Karpas-422 (cell line): Measurements from ENCODE around the gene LSP1. TPM values are rescaled to one million over a fixed set of nuclear protein-coding genes. Genes with fewer than 3 reads are reported as not detected.

Source experiments
- DNase-seq: peaks from one replicate; pipeline ENCODE4 v3.0.0-alpha.2; 2015
- H2AFZ ChIP-seq: fragments of 200-600 bp; sonication (generic); 2 replicates; pipeline ENCODE4 v1.6.1; 2014; ENCODE audit warnings: antibody characterized with exemption, low read length, mixed read lengths
- H3K27ac ChIP-seq: fragments of 200-600 bp; sonication (generic); 2 replicates; pipeline ENCODE4 v1.5.1; 2014; ENCODE audit warnings: mild to moderate bottlenecking, low read length, moderate library complexity
- H3K27me3 ChIP-seq: fragments of 200-600 bp; sonication (generic); 2 replicates; pipeline ENCODE4 v1.6.1; 2014; ENCODE audit warnings: low read length, mixed read lengths
- H3K36me3 ChIP-seq: fragments of 200-600 bp; sonication (generic); 2 replicates; pipeline ENCODE4 v1.6.1; 2014; ENCODE audit warnings: low read length, mixed read lengths; ENCODE audit not compliant: insufficient read depth
- H3K4me1 ChIP-seq: fragments of 200-600 bp; sonication (generic); 2 replicates; pipeline ENCODE4 v1.6.1; 2014; ENCODE audit warnings: mild to moderate bottlenecking, low read length, mixed read lengths
- H3K4me2 ChIP-seq: fragments of 200-600 bp; sonication (generic); 2 replicates; pipeline ENCODE4 v1.6.1; 2014; ENCODE audit warnings: low read length, low read depth, mild to moderate bottlenecking; ENCODE audit not compliant: poor library complexity, severe bottlenecking
- H3K4me3 ChIP-seq: fragments of 200-600 bp; sonication (generic); 2 replicates; pipeline ENCODE4 v1.5.1; 2014; ENCODE audit warnings: mild to moderate bottlenecking, antibody characterized with exemption, low read length, mixed read lengths
- H3K79me2 ChIP-seq: fragments of 200-600 bp; sonication (generic); 2 replicates; pipeline ENCODE4 v1.6.1; 2014; ENCODE audit warnings: mild to moderate bottlenecking, low read length, mixed read lengths
- H3K9ac ChIP-seq: fragments of 200-600 bp; sonication (generic); 2 replicates; pipeline ENCODE4 v1.6.0; 2014; ENCODE audit warnings: low read length
- H3K9me2 ChIP-seq: fragments of 200-600 bp; sonication (generic), shearing (Covaris generic); replicated peaks from 2 replicates; pipeline ENCODE4 v1.6.0; 2014; ENCODE audit warnings: mild to moderate bottlenecking, low read length, moderate library complexity; ENCODE audit not compliant: insufficient read depth
- H3K9me3 ChIP-seq: fragments of 300-700, 200-600 bp; sonication (generic); 2 replicates; pipeline ENCODE4 v1.6.1; 2014; ENCODE audit warnings: low read length, mixed read lengths
- H4K20me1 ChIP-seq: fragments of 200-600 bp; sonication (generic); 2 replicates; pipeline ENCODE4 v1.6.1; 2014; ENCODE audit warnings: mild to moderate bottlenecking, antibody characterized with exemption, low read length, low read depth; ENCODE audit not compliant: insufficient read depth
- total RNA-seq: library from RNA; depleted of rRNA; stranded (reverse); fragments of >200 nt; shearing (Covaris generic); gene quantifications from 2 replicates; pipeline ENCODE4 v1.2.3, GENCODE V29; 2014; ENCODE audit warnings: low replicate concordance

LSP1 gene
- total RNA-seq, 1 experiment from 2014 or later = 46.9 TPM

GRCh38 chr11:1827095-1827813, 25.6 kb upstream of the LSP1 start:
- DNase-seq = peak; percentile 42
- no peaks in the 10 kb centered on the region for H3K9me2 ChIP-seq
- no peak overlapping the region for H2AFZ ChIP-seq
- H3K4me3 ChIP-seq = no peak overlapping the region
- H3K4me2 ChIP-seq = no peak overlapping the region
- H3K27me3 ChIP-seq = no peaks in the 10 kb centered on the region
- H3K79me2 ChIP-seq = no peaks in the 10 kb centered on the region
- no peak overlapping the region for H3K9ac ChIP-seq
- H3K27ac ChIP-seq = no peak overlapping the region
- H3K36me3 ChIP-seq = no peaks in the 10 kb centered on the region
- no peaks in the 10 kb centered on the region for H3K4me1 ChIP-seq
- H3K9me3 ChIP-seq = no peaks in the 10 kb centered on the region
- H4K20me1 ChIP-seq = 0 out of 2 replicates have a peak, but pooled peaks cover 3% of the 10 kb centered on the region

- DNase-seq = peak; percentile 37
- H3K27ac ChIP-seq = no peak overlapping the region
- no peak overlapping the region for H3K4me2 ChIP-seq
Measured at GRCh38 chr11:1827931-1828330, 25.0 kb upstream of the LSP1 start.

GRCh38 chr11:1828542-1828941, 24.3 kb upstream of the LSP1 start:
- no peaks in the 10 kb centered on the region for H3K27me3 ChIP-seq

More at GRCh38 chr11:1827931-1828330, 25.0 kb upstream of the LSP1 start:
- Histone ChIP-seq H3K9ac (no peak overlapping the region), H3K36me3 (no peaks in the 10 kb centered on the region), H3K4me1 (no peaks in the 10 kb centered on the region), H3K9me2 (no peaks in the 10 kb centered on the region), H3K27me3 (no peaks in the 10 kb centered on the region), H3K4me3 (no peak overlapping the region), H4K20me1 (0 out of 2 replicates have a peak, but pooled peaks cover 3% of the 10 kb centered on the region), H2AFZ (no peak overlapping the region), H3K79me2 (no peaks in the 10 kb centered on the region), H3K9me3 (no peaks in the 10 kb centered on the region)

GRCh38 chr11:1829039-1829820, 23.7 kb upstream of the LSP1 start:
- Histone ChIP-seq H3K27me3 (no peaks in the 10 kb centered on the region), H3K4me2 (no peak overlapping the region)
- DNase-seq = no peak

More at GRCh38 chr11:1828542-1828941, 24.3 kb upstream of the LSP1 start:
- peak; percentile 36 for DNase-seq
- no peak overlapping the region for H3K27ac ChIP-seq
- no peak overlapping the region for H3K9ac ChIP-seq
- no peaks in the 10 kb centered on the region for H3K9me2 ChIP-seq
- H3K36me3 ChIP-seq = no peaks in the 10 kb centered on the region
- H3K9me3 ChIP-seq = no peaks in the 10 kb centered on the region
- H3K4me2 ChIP-seq = no peak overlapping the region
- no peaks in the 10 kb centered on the region for H3K79me2 ChIP-seq
- no peak overlapping the region for H2AFZ ChIP-seq
- no peak overlapping the region for H3K4me3 ChIP-seq
- 0 out of 2 replicates have a peak, but pooled peaks cover 3% of the 10 kb centered on the region for H4K20me1 ChIP-seq
- no peaks in the 10 kb centered on the region for H3K4me1 ChIP-seq

GRCh38 chr11:1830004-1830321, 22.9 kb upstream of the LSP1 start:
- no peak overlapping the region for H3K4me3 ChIP-seq
- no peak overlapping the region for H3K4me2 ChIP-seq
- DNase-seq = peak; percentile 40

More at GRCh38 chr11:1829039-1829820, 23.7 kb upstream of the LSP1 start:
- Histone ChIP-seq H3K79me2 (no peaks in the 10 kb centered on the region), H3K4me3 (no peak overlapping the region), H3K9me3 (no peaks in the 10 kb centered on the region), H3K9ac (no peak overlapping the region), H2AFZ (no peak overlapping the region), H3K9me2 (no peaks in the 10 kb centered on the region), H3K36me3 (no peaks in the 10 kb centered on the region), H3K27ac (no peak overlapping the region), H4K20me1 (0 out of 2 replicates have a peak, but pooled peaks cover 3% of the 10 kb centered on the region), H3K4me1 (no peaks in the 10 kb centered on the region)

GRCh38 chr11:1830322-1831223, 22.3 kb upstream of the LSP1 start:
- Histone ChIP-seq H3K4me2 (no peak overlapping the region), H3K9me2 (no peaks in the 10 kb centered on the region), H3K9me3 (no peaks in the 10 kb centered on the region), H4K20me1 (peaks cover 3% of the 10 kb centered on the region; the same call in 1 of the 2 replicates), H3K4me1 (no peaks in the 10 kb centered on the region), H3K4me3 (no peak overlapping the region), H2AFZ (no peak overlapping the region), H3K36me3 (no peaks in the 10 kb centered on the region), H3K79me2 (no peaks in the 10 kb centered on the region), H3K27me3 (no peaks in the 10 kb centered on the region), H3K27ac (no peak overlapping the region), H3K9ac (no peak overlapping the region)
- DNase-seq = peak; percentile 36

More at GRCh38 chr11:1830004-1830321, 22.9 kb upstream of the LSP1 start:
- Histone ChIP-seq H3K9me2 (no peaks in the 10 kb centered on the region), H2AFZ (no peak overlapping the region), H3K79me2 (no peaks in the 10 kb centered on the region), H3K4me1 (no peaks in the 10 kb centered on the region), H3K27ac (no peak overlapping the region), H3K9me3 (no peaks in the 10 kb centered on the region), H3K9ac (no peak overlapping the region), H4K20me1 (0 out of 2 replicates have a peak, but pooled peaks cover 3% of the 10 kb centered on the region), H3K36me3 (no peaks in the 10 kb centered on the region), H3K27me3 (no peaks in the 10 kb centered on the region)

- no peak overlapping the region for H2AFZ ChIP-seq
- H3K9ac ChIP-seq = no peak overlapping the region
- no peak overlapping the region for H3K27ac ChIP-seq
- H3K36me3 ChIP-seq = no peaks in the 10 kb centered on the region
- H3K27me3 ChIP-seq = no peaks in the 10 kb centered on the region
- H4K20me1 ChIP-seq = peaks cover 3% of the 10 kb centered on the region; the same call in 1 of the 2 replicates
- H3K4me3 ChIP-seq = no peak overlapping the region
- DNase-seq = no peak
- no peaks in the 10 kb centered on the region for H3K4me1 ChIP-seq
- H3K9me2 ChIP-seq = no peaks in the 10 kb centered on the region
- no peaks in the 10 kb centered on the region for H3K79me2 ChIP-seq
- H3K9me3 ChIP-seq = no peaks in the 10 kb centered on the region
- no peak overlapping the region for H3K4me2 ChIP-seq
Measured at GRCh38 chr11:1831338-1832210, 21.3 kb upstream of the LSP1 start.
